Activated CD4-positive, alpha-beta T cell treated with anti-CD3 and anti-CD28 coated beads for 36 hours (primary cell): ENCODE results near the gene SLIT1. TPM values are rescaled to one million over a fixed set of nuclear protein-coding genes. Genes with fewer than 3 reads are reported as not detected.

ENCODE experiments used
- ATAC-seq: fragments of 200-7000 bp; cut with Tn5 transposase; one replicate; pipeline ENCODE4 v1.10.0; 2021; ENCODE audit warnings: mild to moderate bottlenecking, moderate library complexity
- CTCF ChIA-PET: fragments of 350-600 bp; sonication (Branson Sonifier 250); formaldehyde crosslinking; loops from one replicate; lab custom pipeline; 2021; ENCODE audit warnings: antibody characterized with exemption; lab: Charles Lee
- POLR2A ChIA-PET: fragments of 350-600 bp; sonication (Branson Sonifier 250); formaldehyde crosslinking; loops from one replicate; lab custom pipeline; 2021; ENCODE audit warnings: antibody characterized with exemption, inconsistent platforms; lab: Charles Lee
- DNase-seq: peaks from one replicate; pipeline ENCODE4 v3.0.0-alpha.2; 2020
- H3K27ac Mint-ChIP-seq: one replicate; pipeline ENCODE4 v1.8.0; 2021; ENCODE audit warnings: mixed read lengths
- H3K27me3 Mint-ChIP-seq: one replicate; pipeline ENCODE4 v1.8.0; 2021; ENCODE audit warnings: mixed read lengths
- H3K36me3 Mint-ChIP-seq: one replicate; pipeline ENCODE4 v1.8.0; 2021; ENCODE audit warnings: low read depth, mixed read lengths
- H3K4me1 Mint-ChIP-seq: one replicate; pipeline ENCODE4 v1.8.0; 2021; ENCODE audit warnings: mixed read lengths
- H3K4me3 Mint-ChIP-seq: one replicate; pipeline ENCODE4 v1.8.0; 2021; ENCODE audit warnings: mild to moderate bottlenecking, moderate library complexity, mixed read lengths
- H3K9me3 Mint-ChIP-seq: one replicate; pipeline ENCODE4 v1.8.0; 2021; ENCODE audit warnings: low read depth, mixed read lengths
- intact Hi-C, 2 experiments: fragments of 100-400 bp; cut with DNase I in 1 of 2; cut with micrococcal nuclease in 1 of 2; formaldehyde crosslinking; loops; one replicate each; pipeline versions ENCODE4 v1.14.2 to v1.15.1; 2022 to 2024; cut with DNase I, micrococcal nuclease
- total RNA-seq, 2 experiments: library from RNA; stranded (reverse); gene quantifications; one replicate each; pipeline ENCODE4 v1.2.3, GENCODE V29; 2021

Gene SLIT1
- total RNA-seq, 2 experiments from 2014 or later: 0.94 to 1.4 TPM

- no peaks in the 10 kb centered on the region for H3K27me3 Mint-ChIP-seq
- ATAC-seq (no peak), DNase-seq (no peak)
- intact Hi-C loops: no loop called here
- no peaks in the 10 kb centered on the region for H3K4me1 Mint-ChIP-seq
- H3K27ac Mint-ChIP-seq: no peak overlapping the region
- POLR2A ChIA-PET: no interaction called here
- no peaks in the 10 kb centered on the region for H3K36me3 Mint-ChIP-seq
- CTCF ChIA-PET: no interaction called here
- no peak overlapping the region for H3K4me3 Mint-ChIP-seq
- no peaks in the 10 kb centered on the region for H3K9me3 Mint-ChIP-seq
Observed at GRCh38 chr10:97062456-97062855, 123.3 kb downstream of the SLIT1 start.

GRCh38 chr10:97062046-97062445 is 123.7 kb downstream of the SLIT1 start:
- CTCF ChIA-PET: interaction anchor here (0.6 kb wide), 1 partner anchor 580 kb away, joined by 3 read pairs; no protein-coding TSS in a partner anchor
- intact Hi-C loops: no loop called here
- Mint-ChIP-seq H3K27ac (no peak overlapping the region), H3K4me1 (no peaks in the 10 kb centered on the region), H3K36me3 (no peaks in the 10 kb centered on the region), H3K27me3 (no peaks in the 10 kb centered on the region), H3K9me3 (no peaks in the 10 kb centered on the region), H3K4me3 (no peak overlapping the region)
- DNase-seq (no peak), ATAC-seq (no peak)
- POLR2A ChIA-PET: no interaction called here

- H3K27ac Mint-ChIP-seq: no peak overlapping the region
- ChIA-PET POLR2A (no interaction called here), CTCF (interaction anchor here (0.6 to 1.9 kb wide), 3 partner anchors 11 to 580 kb away, joined by 3 to 5 read pairs (median 3); no protein-coding TSS in a partner anchor)
Observed at GRCh38 chr10:97061423-97061822, 124.3 kb downstream of the SLIT1 start.

GRCh38 chr10:97060441-97061084 is 125.2 kb downstream of the SLIT1 start:
- POLR2A ChIA-PET: no interaction called here
- H3K27me3 Mint-ChIP-seq: no peaks in the 10 kb centered on the region
- DNase-seq (no peak), ATAC-seq (no peak)
- no peak overlapping the region for H3K4me3 Mint-ChIP-seq
- H3K4me1 Mint-ChIP-seq: no peaks in the 10 kb centered on the region
- no peaks in the 10 kb centered on the region for H3K9me3 Mint-ChIP-seq
- H3K36me3 Mint-ChIP-seq: no peaks in the 10 kb centered on the region
- H3K27ac Mint-ChIP-seq: no peak overlapping the region
- intact Hi-C loops: no loop called here
- CTCF ChIA-PET: interaction anchor here (0.7 to 1.9 kb wide), 5 partner anchors 11 to 23 kb away, joined by 3 to 9 read pairs (median 5); no protein-coding TSS in a partner anchor

More at GRCh38 chr10:97061423-97061822, 124.3 kb downstream of the SLIT1 start:
- Mint-ChIP-seq H3K27me3 (no peaks in the 10 kb centered on the region), H3K4me3 (no peak overlapping the region), H3K9me3 (no peaks in the 10 kb centered on the region), H3K4me1 (no peaks in the 10 kb centered on the region), H3K36me3 (no peaks in the 10 kb centered on the region)
- intact Hi-C loops: no loop called here
- DNase-seq: no peak
- no peak for ATAC-seq

GRCh38 chr10:97059872-97060205 is 125.9 kb downstream of the SLIT1 start:
- no peaks in the 10 kb centered on the region for H3K9me3 Mint-ChIP-seq
- CTCF ChIA-PET: interaction anchor here (0.7 to 1.9 kb wide), 3 partner anchors 12 to 22 kb away, joined by 3 to 9 read pairs (median 5); no protein-coding TSS in a partner anchor
- H3K4me3 Mint-ChIP-seq: no peak overlapping the region
- DNase-seq: no peak
- H3K27me3 Mint-ChIP-seq: no peaks in the 10 kb centered on the region
- intact Hi-C loops: no loop called here
- no peak for ATAC-seq
- no peaks in the 10 kb centered on the region for H3K36me3 Mint-ChIP-seq
- no peaks in the 10 kb centered on the region for H3K4me1 Mint-ChIP-seq
- POLR2A ChIA-PET: no interaction called here
- no peak overlapping the region for H3K27ac Mint-ChIP-seq

- Mint-ChIP-seq H3K4me3 (no peak overlapping the region), H3K36me3 (no peaks in the 10 kb centered on the region), H3K27me3 (no peaks in the 10 kb centered on the region), H3K27ac (no peak overlapping the region), H3K9me3 (no peaks in the 10 kb centered on the region), H3K4me1 (no peaks in the 10 kb centered on the region)
- ATAC-seq: no peak
- no peak for DNase-seq
- intact Hi-C loops: no loop called here
- POLR2A ChIA-PET: interaction anchor here (0.7 kb wide), 1 partner anchor 56 kb away, joined by 4 read pairs; no protein-coding TSS in a partner anchor
- CTCF ChIA-PET: interaction anchor here (0.6 to 1.9 kb wide), 3 partner anchors 13 to 376 kb away, joined by 4 to 9 read pairs (median 5); no protein-coding TSS in a partner anchor
Observed at GRCh38 chr10:97059006-97059871, 126.5 kb downstream of the SLIT1 start.

GRCh38 chr10:97058521-97058920 is 127.2 kb downstream of the SLIT1 start:
- intact Hi-C loops: no loop called here
- DNase-seq (no peak), ATAC-seq (no peak)
- no peak overlapping the region for H3K27ac Mint-ChIP-seq
- POLR2A ChIA-PET: interaction anchor here (0.7 kb wide), 1 partner anchor 55 kb away, joined by 4 read pairs; no protein-coding TSS in a partner anchor
- no peak overlapping the region for H3K4me3 Mint-ChIP-seq
- no peaks in the 10 kb centered on the region for H3K9me3 Mint-ChIP-seq
- H3K36me3 Mint-ChIP-seq: no peaks in the 10 kb centered on the region
- CTCF ChIA-PET: no interaction called here
- no peaks in the 10 kb centered on the region for H3K4me1 Mint-ChIP-seq
- no peaks in the 10 kb centered on the region for H3K27me3 Mint-ChIP-seq

- POLR2A ChIA-PET: interaction anchor here (0.5 kb wide), 1 partner anchor 416 kb away, joined by 3 read pairs; no protein-coding TSS in a partner anchor
- Mint-ChIP-seq H3K36me3 (no peaks in the 10 kb centered on the region), H3K4me3 (no peak overlapping the region), H3K27ac (no peak overlapping the region), H3K4me1 (no peaks in the 10 kb centered on the region), H3K27me3 (no peaks in the 10 kb centered on the region), H3K9me3 (no peaks in the 10 kb centered on the region)
- intact Hi-C loops: no loop called here
- DNase-seq: no peak
- no peak for ATAC-seq
- CTCF ChIA-PET: interaction anchor here (0.8 to 1.3 kb wide), 4 partner anchors 15 to 153 kb away, joined by 3 to 6 read pairs (median 4); no protein-coding TSS in a partner anchor
Observed at GRCh38 chr10:97057491-97058235, 128.1 kb downstream of the SLIT1 start.

GRCh38 chr10:97056003-97056630 is 129.6 kb downstream of the SLIT1 start:
- ATAC-seq: no peak

GRCh38 chr10:97053276-97053675 is 132.5 kb downstream of the SLIT1 start:
- Mint-ChIP-seq H3K27me3 (peaks cover 3% of the 10 kb centered on the region), H3K4me1 (peaks cover 3% of the 10 kb centered on the region), H3K4me3 (no peak overlapping the region), H3K27ac (no peak overlapping the region), H3K36me3 (no peaks in the 10 kb centered on the region), H3K9me3 (peaks cover 2% of the 10 kb centered on the region)
- DNase-seq: no peak
- no peak for ATAC-seq
- intact Hi-C loops: no loop called here
- ChIA-PET CTCF (interaction anchor here (1.1 to 1.7 kb wide), 5 partner anchors 16 to 150 kb away, joined by 3 to 7 read pairs (median 3); no protein-coding TSS in a partner anchor), POLR2A (no interaction called here)

More at GRCh38 chr10:97056003-97056630, 129.6 kb downstream of the SLIT1 start:
- Mint-ChIP-seq H3K27ac (no peak overlapping the region), H3K4me1 (no peaks in the 10 kb centered on the region), H3K4me3 (no peak overlapping the region), H3K27me3 (peaks cover under 1% of the 10 kb centered on the region), H3K9me3 (peaks cover under 1% of the 10 kb centered on the region), H3K36me3 (no peaks in the 10 kb centered on the region)
- intact Hi-C loops: no loop called here
- ChIA-PET CTCF (interaction anchor here (1.2 to 2.0 kb wide), 3 partner anchors 17 to 31 kb away, joined by 5 to 6 read pairs (median 5); no protein-coding TSS in a partner anchor), POLR2A (no interaction called here)
- DNase-seq: no peak
